K562 (cell line): ENCODE data around the gene AURKB.

Experiments used
- BHLHE40 ChIP-seq: IDR thresholded peaks from 2 replicates; pipeline ENCODE4 v1.6.1; 2011; ENCODE audit warnings: low read length, improper control_type of control experiment
- CBX2 ChIP-seq: fragments of 200-600 bp; sonication (generic); IDR thresholded peaks from one replicate; pipeline ENCODE4 v1.6.1; 2012; ENCODE audit warnings: mild to moderate bottlenecking, low read length, inconsistent platforms; ENCODE audit not compliant: insufficient read depth, poor library complexity, severe bottlenecking
- CTCF ChIP-seq, 3 experiments: IDR thresholded peaks in 2 of 3; conservative IDR thresholded peaks in 1 of 3; 2 replicates each; pipeline ENCODE4 v1.5.1; 2011 to 2012; ENCODE audit warnings: low read length in 3 of 3, mild to moderate bottlenecking in 3 of 3, control low read depth in 2 of 3, improper control_type of control experiment in 1 of 3, inconsistent platforms in 1 of 3, low read depth in 1 of 3, mixed read lengths in 1 of 3, moderate library complexity in 1 of 3; ENCODE audit not compliant: insufficient read depth in 2 of 3
- CTCFL ChIP-seq: IDR thresholded peaks from 2 replicates; pipeline ENCODE4 v1.6.1; 2011; ENCODE audit warnings: borderline replicate concordance, low read depth, mild to moderate bottlenecking, moderate library complexity, low read length; ENCODE audit not compliant: insufficient read depth, poor library complexity, severe bottlenecking
- RAD21 ChIP-seq, 2 experiments: fragments of 250-450 bp in 1 of 2; fragments of 450-650 bp in 1 of 2; sonication (Bioruptor Pico) in 1 of 2; formaldehyde crosslinking in 1 of 2; IDR thresholded peaks in 1 of 2; conservative IDR thresholded peaks in 1 of 2; 2 replicates each; pipeline versions ENCODE4 v1.4.0 to v1.8.0; 2020 to 2022; ENCODE audit warnings: mild to moderate bottlenecking in 2 of 2, moderate library complexity in 1 of 2
- RFX5 ChIP-seq: IDR thresholded peaks from 2 replicates; pipeline ENCODE4 v1.6.1; 2011; ENCODE audit warnings: low read depth, mild to moderate bottlenecking, improper control_type of control experiment, low read length
- SFPQ ChIP-seq: fragments of 200-400 bp; formaldehyde crosslinking; IDR thresholded peaks from 2 replicates; pipeline ENCODE4 v1.6.1; 2017; ENCODE audit warnings: mild to moderate bottlenecking, low read depth, low read length, moderate library complexity
- ZNF324 ChIP-seq: fragments of 250-450 bp; sonication (Bioruptor Pico); IDR thresholded peaks from 2 replicates; pipeline ENCODE4 v1.4.0; 2020; ENCODE audit warnings: mild to moderate bottlenecking

GRCh38 chr17:8189041-8189710 lies 21.2 kb downstream of the AURKB start:
- no peak for TF ChIP-seq CTCF (IDR thresholded peaks at IDR 0.05 in 2 of 3, conservative IDR thresholded peaks at IDR 0.05 in 1 of 3; ENCODE audit: insufficient read depth in 2 of 3, low read depth in 1 of 3, low read length in 3 of 3)
- TF ChIP-seq CBX2 = no peak
- TF ChIP-seq ZNF324 (CRISPR knock-in tag) = no peak
- no peak for TF ChIP-seq RFX5
- no peak for TF ChIP-seq CTCFL
- no peak for TF ChIP-seq SFPQ
- TF ChIP-seq RAD21 (CRISPR knock-in tag; conservative IDR thresholded peaks at IDR 0.05 in 1 of 2, IDR thresholded peaks at IDR 0.05 in 1 of 2) = no peak
- TF ChIP-seq BHLHE40 = no peak
